Lower leg skin (tissue), 4 donors: ENCODE results near the gene SIGMAR1. TPM values are rescaled to one million over a fixed set of nuclear protein-coding genes. Genes with fewer than 3 reads are reported as not detected.

Experiments used
- DNase-seq, 2 donors: peaks; one replicate each; pipeline ENCODE4 v3.0.0-alpha.2; 2019; ENCODE audit warnings: low spot score in 2 of 2
- H3K4me3 ChIP-seq: fragments of 200-600 bp; sonication (generic); 2 replicates; pipeline ENCODE4 v1.5.1; 2017; ENCODE audit warnings: mild to moderate bottlenecking, low read depth; ENCODE audit not compliant: poor library complexity, severe bottlenecking
- CTCF ChIP-seq, 3 donors: fragments of 450-650 bp; IDR thresholded peaks; one replicate each; pipeline ENCODE4 v1.5.1; 2016; ENCODE audit warnings: antibody characterized with exemption in 3 of 3, mild to moderate bottlenecking in 3 of 3, moderate library complexity in 2 of 3
- POLR2A ChIP-seq, 2 donors: fragments of 450-650 bp; IDR thresholded peaks; one replicate each; pipeline ENCODE4 v1.6.1; 2016 to 2017; ENCODE audit warnings: antibody characterized with exemption in 2 of 2, mild to moderate bottlenecking in 1 of 2, moderate library complexity in 1 of 2
- WGBS, 2 donors: methylation state at CpG; one replicate each; pipeline ENCODE4 v1.1.5; 2018; 5-methylcytosine and 5-hydroxymethylcytosine counted together
- intact Hi-C: fragments of 100-400 bp; cut with DNase I; formaldehyde crosslinking; loops from one replicate; pipeline ENCODE4 v1.15.0; 2023; ENCODE audit warnings: low total_unique reads
- total RNA-seq, 4 donors: library from RNA; depleted of rRNA; stranded (reverse); fragments of >200 nt; gene quantifications; one replicate each; pipeline ENCODE4 v1.1.0, GENCODE V29; 2016

SIGMAR1 gene
- total RNA-seq, 4 donors from 2014 or later, result 99.1 to 130 (median 107) TPM

GRCh38 chr9:34669809-34670562 is 32.4 kb upstream of the SIGMAR1 start:
- 87 to 93% methylated on average over 5 of the region's 5 CpGs for WGBS, 2 donors
- intact Hi-C loops, result no loop called here

GRCh38 chr9:34665381-34666250 is 28.0 kb upstream of the SIGMAR1 start:
- intact Hi-C loops, result no loop called here
- TF ChIP-seq POLR2A (IDR thresholded peaks at IDR 0.05) (peak in 1 of 2 donors; percentile 82), CTCF (IDR thresholded peaks at IDR 0.05) (no peak)
- peak overlapping the region; percentile 56 for H3K4me3 ChIP-seq
- 1 to 2% methylated on average over 49 to 50 of the region's 55 CpGs for WGBS, 2 donors
- peak; percentile 95 to 99 for DNase-seq

More at GRCh38 chr9:34669809-34670562, 32.4 kb upstream of the SIGMAR1 start:
- no peak for DNase-seq
- H3K4me3 ChIP-seq, result no peak overlapping the region
- no peak for TF ChIP-seq CTCF (IDR thresholded peaks at IDR 0.05)
- no peak for TF ChIP-seq POLR2A (IDR thresholded peaks at IDR 0.05)

- no peak for DNase-seq
- intact Hi-C loops, result no loop called here
- TF ChIP-seq POLR2A (IDR thresholded peaks at IDR 0.05) (no peak), CTCF (IDR thresholded peaks at IDR 0.05) (no peak)
- WGBS, 2 donors, result 0% methylated on average over 8 to 10 of the region's 26 CpGs
- peak overlapping the region; percentile 24 for H3K4me3 ChIP-seq
Observed at GRCh38 chr9:34665067-34665380, 27.4 kb upstream of the SIGMAR1 start.

- H3K4me3 ChIP-seq, result peak overlapping the region; percentile 24
- peak; percentile 87 to 96 for DNase-seq
- intact Hi-C loops, result no loop called here
- TF ChIP-seq CTCF (IDR thresholded peaks at IDR 0.05), result peak in 1 of 3 donors; percentile 23
- no peak for TF ChIP-seq POLR2A (IDR thresholded peaks at IDR 0.05)
- WGBS, 2 donors, result 5 to 6% methylated on average over 18 of the region's 18 CpGs
Observed at GRCh38 chr9:34664281-34665066, 26.9 kb upstream of the SIGMAR1 start.

GRCh38 chr9:34663303-34663605 is 25.7 kb upstream of the SIGMAR1 start:
- no peak overlapping the region for H3K4me3 ChIP-seq
- TF ChIP-seq POLR2A (IDR thresholded peaks at IDR 0.05), result no peak
- no peak for TF ChIP-seq CTCF (IDR thresholded peaks at IDR 0.05)
- DNase-seq, result no peak
- intact Hi-C loops, result no loop called here
